Fibroblast of mammary gland (primary cell): ENCODE results near the gene IRF4.
"Not testable (repeated sequence)": the region's sequence is repeated elsewhere in the genome, so short reads cannot be mapped to it uniquely, and the experiment has no call there.

Experiments
- DNase-seq: peaks from one replicate; pipeline ENCODE4 v3.0.0-alpha.2; 2010; ENCODE audit warnings: low read depth
- H3K4me3 ChIP-seq: 2 replicates; pipeline ENCODE4 v1.5.1; 2011; ENCODE audit warnings: low read depth, mild to moderate bottlenecking, low read length, moderate library complexity; ENCODE audit not compliant: control insufficient read depth
- TF ChIP-seq, protein P1 (sequence below): conservative IDR thresholded peaks from 2 replicates; pipeline ENCODE4 v1.5.1; 2011; ENCODE audit warnings: low read depth, low read length, inconsistent platforms; ENCODE audit not compliant: control insufficient read depth, insufficient read depth

IRF4 gene

DNA sequence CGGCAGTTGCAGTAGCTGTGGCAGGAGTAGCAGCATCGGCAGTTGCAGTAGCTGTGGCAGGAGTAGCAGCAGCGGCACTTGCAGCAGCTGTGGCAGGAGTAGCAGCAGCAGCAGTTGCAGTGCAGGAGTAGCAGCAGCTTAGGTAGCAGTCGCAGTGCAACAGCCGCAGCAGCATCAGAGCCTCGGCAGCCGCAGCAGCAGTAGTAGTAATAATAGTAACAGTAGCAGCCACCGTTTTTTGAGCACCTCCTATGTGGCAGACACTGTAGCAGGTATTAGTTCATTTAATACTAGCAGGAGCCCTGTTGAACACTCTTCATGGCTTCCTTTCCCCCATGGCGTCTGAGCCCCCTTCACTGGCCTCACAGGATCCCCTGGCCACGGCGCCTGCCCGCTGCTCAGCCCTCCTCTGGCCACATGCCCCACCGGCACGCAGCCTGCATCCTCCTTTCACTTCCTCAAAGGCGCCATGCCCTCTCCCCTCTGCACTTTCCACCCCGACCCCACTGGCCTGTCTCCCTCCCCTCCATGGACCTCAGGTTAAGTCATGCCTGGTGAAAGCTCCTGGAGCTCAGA is 19.1 kb upstream of the IRF4 start:
- H3K4me3 ChIP-seq, result no peak overlapping the region
- TF ChIP-seq, protein P1, sequence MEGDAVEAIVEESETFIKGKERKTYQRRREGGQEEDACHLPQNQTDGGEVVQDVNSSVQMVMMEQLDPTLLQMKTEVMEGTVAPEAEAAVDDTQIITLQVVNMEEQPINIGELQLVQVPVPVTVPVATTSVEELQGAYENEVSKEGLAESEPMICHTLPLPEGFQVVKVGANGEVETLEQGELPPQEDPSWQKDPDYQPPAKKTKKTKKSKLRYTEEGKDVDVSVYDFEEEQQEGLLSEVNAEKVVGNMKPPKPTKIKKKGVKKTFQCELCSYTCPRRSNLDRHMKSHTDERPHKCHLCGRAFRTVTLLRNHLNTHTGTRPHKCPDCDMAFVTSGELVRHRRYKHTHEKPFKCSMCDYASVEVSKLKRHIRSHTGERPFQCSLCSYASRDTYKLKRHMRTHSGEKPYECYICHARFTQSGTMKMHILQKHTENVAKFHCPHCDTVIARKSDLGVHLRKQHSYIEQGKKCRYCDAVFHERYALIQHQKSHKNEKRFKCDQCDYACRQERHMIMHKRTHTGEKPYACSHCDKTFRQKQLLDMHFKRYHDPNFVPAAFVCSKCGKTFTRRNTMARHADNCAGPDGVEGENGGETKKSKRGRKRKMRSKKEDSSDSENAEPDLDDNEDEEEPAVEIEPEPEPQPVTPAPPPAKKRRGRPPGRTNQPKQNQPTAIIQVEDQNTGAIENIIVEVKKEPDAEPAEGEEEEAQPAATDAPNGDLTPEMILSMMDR, result no peak
- no peak for DNase-seq

DNA sequence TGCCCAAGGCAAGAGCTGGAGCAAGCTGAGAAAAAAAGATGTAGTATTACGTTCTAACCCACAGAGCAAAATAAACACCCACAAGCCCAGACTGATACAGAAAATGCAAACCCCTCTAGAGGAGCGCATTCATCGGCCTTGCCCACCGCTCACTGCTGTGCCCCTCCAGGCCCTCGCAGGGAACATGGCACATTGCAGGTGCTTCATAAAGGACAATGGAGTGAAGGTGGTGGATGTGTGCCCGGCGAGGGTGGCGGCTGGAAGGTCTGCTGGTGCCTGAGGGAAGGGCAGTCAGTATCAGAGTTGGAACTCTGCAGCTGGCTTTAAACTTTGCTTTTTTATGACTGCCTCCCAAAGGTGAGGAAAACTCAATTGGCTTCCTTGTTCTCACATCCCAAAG is 18.5 kb upstream of the IRF4 start:
- TF ChIP-seq, protein P1, result no peak
- DNase-seq, result no peak
- no peak overlapping the region for H3K4me3 ChIP-seq

DNA sequence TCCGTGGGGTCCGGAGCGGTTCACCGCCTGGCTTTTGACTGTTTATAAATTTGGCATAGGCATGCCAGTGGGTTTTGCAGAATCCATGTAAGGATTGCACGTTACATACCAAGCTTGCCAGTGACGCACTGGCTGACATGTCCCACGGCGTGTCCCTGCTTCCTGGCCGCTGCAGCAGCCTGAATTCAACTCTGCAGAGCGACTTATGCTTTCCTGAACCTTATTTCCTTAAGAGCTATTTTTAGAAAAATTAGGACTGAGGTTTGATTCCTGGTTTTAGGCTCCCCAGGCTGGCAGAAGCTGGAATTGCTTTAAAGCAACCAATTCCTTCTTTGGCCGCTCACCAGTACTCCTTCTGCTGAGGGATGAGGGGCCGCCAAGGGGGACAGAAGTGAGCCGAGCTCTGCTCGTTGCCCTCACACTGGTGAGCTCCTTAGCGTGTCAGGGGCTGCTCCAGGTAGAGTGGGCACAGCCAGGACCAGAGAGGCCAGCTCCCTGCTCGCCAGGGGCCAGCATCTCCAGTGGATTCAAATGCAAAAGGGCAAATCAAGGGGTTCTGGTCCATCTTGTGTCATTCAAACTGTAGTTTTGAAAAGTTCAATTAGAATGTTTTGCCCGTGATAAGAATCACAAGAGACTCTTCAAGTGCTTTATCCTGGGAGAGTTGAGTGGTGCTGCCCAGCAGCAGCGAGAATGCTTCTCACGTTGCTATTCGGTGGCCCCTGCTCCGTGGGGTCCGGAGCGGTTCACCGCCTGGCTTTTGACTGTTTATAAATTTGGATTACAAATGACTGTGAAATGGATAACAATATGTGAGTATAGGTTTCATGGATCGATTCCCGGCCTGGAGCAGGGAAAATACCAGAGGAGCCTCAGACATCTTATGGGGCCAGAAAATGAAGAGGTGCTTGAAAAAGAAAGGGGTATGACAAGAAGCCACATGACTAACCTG is 17.5 kb upstream of the IRF4 start:
- no peak for DNase-seq

DNA sequence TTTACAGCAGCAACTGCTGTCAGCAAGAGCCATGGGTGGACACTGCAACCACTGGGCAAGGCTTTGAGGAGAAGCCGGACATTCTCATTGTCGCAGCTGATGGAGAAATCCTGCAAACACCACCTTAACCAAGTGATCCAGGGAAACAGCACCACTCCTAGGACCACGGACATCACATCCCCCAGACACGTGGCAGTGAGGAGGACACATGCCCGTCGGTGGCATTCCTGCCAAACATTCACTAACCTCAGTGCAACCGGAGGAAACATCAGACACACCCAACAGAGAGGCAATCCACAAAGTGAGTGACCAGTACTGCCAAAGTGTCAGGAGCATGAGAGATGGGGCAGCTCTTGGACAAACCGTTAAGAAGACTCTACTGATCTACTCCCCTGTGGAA is 16.6 kb upstream of the IRF4 start:
- DNase-seq, result no peak
- no peak overlapping the region for H3K4me3 ChIP-seq
- TF ChIP-seq, protein P1, result no peak

More for the DNA sequence above, 17.5 kb upstream of the IRF4 start:
- TF ChIP-seq, protein P1, result no peak
- H3K4me3 ChIP-seq, result no peak overlapping the region

DNA sequence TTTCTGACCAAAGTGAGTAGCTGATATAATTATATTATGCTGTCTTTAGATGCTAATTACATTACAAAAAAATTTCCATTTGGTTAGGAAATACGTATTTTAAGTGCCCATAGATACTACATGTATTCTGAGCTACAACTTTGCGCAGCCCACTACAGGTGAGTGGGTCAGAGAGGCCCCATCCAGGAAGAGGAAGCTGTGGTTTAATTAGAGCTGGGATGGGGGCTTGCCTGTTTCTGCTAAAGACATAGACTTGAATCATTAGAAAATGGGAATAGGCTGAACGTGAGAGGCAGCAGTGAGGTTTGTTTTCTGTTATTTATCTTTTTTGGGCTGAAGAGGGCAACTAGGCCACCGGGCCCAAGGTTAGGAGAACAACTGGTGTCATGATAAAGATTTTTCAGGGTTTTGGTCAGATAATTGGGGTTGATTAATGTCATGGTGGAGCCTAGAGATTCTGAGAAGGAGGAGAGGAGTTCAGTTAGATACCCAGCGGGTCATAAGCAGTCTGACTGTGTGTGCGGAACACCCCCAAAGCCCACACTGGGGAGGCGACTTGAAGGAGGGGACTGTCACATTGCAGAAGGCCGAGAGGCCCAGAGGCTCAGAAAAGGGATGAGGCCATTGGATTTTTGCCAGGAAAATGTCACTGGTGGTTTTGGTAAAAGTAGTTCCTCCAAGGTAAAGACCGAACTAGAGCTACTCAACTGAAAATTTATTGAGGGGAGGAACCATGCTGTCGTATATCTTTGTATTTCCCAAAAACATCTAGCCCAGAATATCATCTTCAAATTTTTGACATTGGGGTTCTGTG is 14.5 kb upstream of the IRF4 start:
- TF ChIP-seq, protein P1, result no peak
- DNase-seq, result no peak

DNA sequence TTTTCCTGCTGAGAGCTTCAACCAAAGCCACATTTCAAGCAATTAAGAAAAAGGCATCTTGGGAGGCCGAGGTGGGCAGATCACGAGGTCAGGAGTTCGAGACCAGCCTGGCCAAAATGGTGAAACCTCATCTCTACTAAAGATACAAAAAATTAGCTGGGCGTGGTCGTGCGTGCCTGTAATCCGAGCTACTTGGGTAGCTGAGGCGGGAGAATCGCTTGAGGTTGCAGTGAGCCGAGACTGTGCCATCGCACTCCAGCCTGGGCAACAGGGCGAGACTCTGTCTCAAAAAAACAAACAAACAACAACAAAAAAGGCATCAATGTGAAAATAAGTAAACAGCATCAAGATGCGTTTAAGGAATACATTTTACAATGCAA is 13.9 kb upstream of the IRF4 start:
- not testable (repeated sequence) for H3K4me3 ChIP-seq, DNase-seq

More for the DNA sequence above, 14.5 kb upstream of the IRF4 start:
- no peak overlapping the region for H3K4me3 ChIP-seq
